Activated naive CD4-positive, alpha-beta T cell treated with anti-CD3 and anti-CD28 coated beads, Interleukin-2, amount 50 U/mL, for 72 hours (primary cell): ENCODE data around the gene SEPSECS. TPM values are rescaled to one million over a fixed set of nuclear protein-coding genes. Genes with fewer than 3 reads are reported as not detected.

ENCODE experiments used
- ATAC-seq, 2 donors: fragments of 150-1000 bp; cut with Tn5 transposase; 2 replicates each; pipeline ENCODE4 v1.10.0; 2021; ENCODE audit warnings: mild to moderate bottlenecking in 2 of 2, moderate library complexity in 2 of 2
- DNase-seq, 2 donors: peaks; one replicate each; pipeline ENCODE4 v3.0.0; 2021 to 2022; ENCODE audit warnings: low spot score in 2 of 2
- H3K27ac Mint-ChIP-seq, 2 donors: one replicate each; pipeline ENCODE4 v1.8.0; 2022; ENCODE audit warnings: mild to moderate bottlenecking in 2 of 2, mixed read lengths in 2 of 2
- H3K36me3 Mint-ChIP-seq, 2 donors: one replicate each; pipeline ENCODE4 v1.8.0; 2022; ENCODE audit warnings: mixed read lengths in 2 of 2
- H3K9me3 Mint-ChIP-seq, 2 donors: one replicate each; pipeline ENCODE4 v1.8.0; 2022; ENCODE audit warnings: mixed read lengths in 2 of 2
- total RNA-seq, 2 donors: library from RNA; stranded (reverse); gene quantifications; one replicate each; pipeline ENCODE4 v1.2.3, GENCODE V29; 2022

The SEPSECS gene
- 10 to 100 TPM; 10.9 to 17.3 TPM for total RNA-seq

GRCh38 chr4:25159837-25160713 lies at the start of gene SEPSECS:
Gene SEPSECS (minus strand): TSS chr4:25160449. CDS start chr4:25160369, 80 bp downstream.
- ATAC-seq: peak; percentile 77 to 94
- Mint-ChIP-seq H3K36me3 (peaks cover 6 to 34% of the 10 kb centered on the region in 2 donors), H3K9me3 (no peaks in the 10 kb centered on the region), H3K27ac (peak within 1 kb of the TSS; percentile 99 to 100)
- DNase-seq: peak; percentile 88 to 93

- peaks cover 17 to 19% of the 10 kb centered on the region in 2 donors for H3K9me3 Mint-ChIP-seq
These were observed 49.5 kb upstream of the SEPSECS start for GRCh38 chr4:25209702-25210101.

GRCh38 chr4:25207997-25208396 lies 47.7 kb upstream of the SEPSECS start:
- Mint-ChIP-seq H3K36me3 (peaks cover 5 to 8% of the 10 kb centered on the region in 2 donors), H3K9me3 (peaks cover 14 to 23% of the 10 kb centered on the region in 2 donors), H3K27ac (no peak overlapping the region)
- no peak for DNase-seq
- ATAC-seq: no peak

More at GRCh38 chr4:25209702-25210101, 49.5 kb upstream of the SEPSECS start:
- no peak for DNase-seq
- Mint-ChIP-seq H3K36me3 (peaks cover 5 to 14% of the 10 kb centered on the region in 2 donors), H3K27ac (no peak overlapping the region)
- no peak for ATAC-seq

- Mint-ChIP-seq H3K36me3 (peaks cover 7 to 17% of the 10 kb centered on the region in 2 donors), H3K9me3 (peaks cover 0 to 18% of the 10 kb centered on the region in 2 donors), H3K27ac (no peak overlapping the region)
- ATAC-seq (no peak), DNase-seq (no peak)
These were observed 38.5 kb upstream of the SEPSECS start for GRCh38 chr4:25198713-25199112.

GRCh38 chr4:25190407-25190806 lies 30.2 kb upstream of the SEPSECS start:
- ATAC-seq (no peak), DNase-seq (no peak)
- Mint-ChIP-seq H3K9me3 (no peaks in the 10 kb centered on the region), H3K36me3 (no peaks in the 10 kb centered on the region), H3K27ac (no peak overlapping the region)

- Mint-ChIP-seq H3K36me3 (no peaks in the 10 kb centered on the region), H3K9me3 (peaks cover 0 to 4% of the 10 kb centered on the region in 2 donors), H3K27ac (no peak overlapping the region)
- ATAC-seq (no peak), DNase-seq (no peak)
These were observed 23.8 kb upstream of the SEPSECS start for GRCh38 chr4:25184056-25184455.

GRCh38 chr4:25182937-25183336 lies 22.7 kb upstream of the SEPSECS start:
- peak in 1 of 2 donors; percentile 35 for ATAC-seq
- Mint-ChIP-seq H3K27ac (peak overlapping the region in 1 of 2 donors; percentile 20), H3K36me3 (no peaks in the 10 kb centered on the region), H3K9me3 (peaks cover 0 to 4% of the 10 kb centered on the region in 2 donors)
- no peak for DNase-seq

GRCh38 chr4:25180524-25181131 lies 20.4 kb upstream of the SEPSECS start:
- Mint-ChIP-seq H3K36me3 (no peaks in the 10 kb centered on the region), H3K27ac (no peak overlapping the region), H3K9me3 (peaks cover 0 to 4% of the 10 kb centered on the region in 2 donors)
- peak in 1 of 2 donors; percentile 33 for DNase-seq
- peak in 1 of 2 donors; percentile 47 for ATAC-seq

- H3K36me3 Mint-ChIP-seq: no peaks in the 10 kb centered on the region
- DNase-seq (peak in 1 of 2 donors; percentile 34), ATAC-seq (peak; percentile 86 to 97)
These were observed 18.6 kb upstream of the SEPSECS start for GRCh38 chr4:25178838-25179261.

GRCh38 chr4:25177147-25177546 lies 16.9 kb upstream of the SEPSECS start:
- no peak overlapping the region for H3K27ac Mint-ChIP-seq
- peaks cover 0 to 4% of the 10 kb centered on the region in 2 donors for H3K9me3 Mint-ChIP-seq
- ATAC-seq (no peak), DNase-seq (no peak)
- H3K36me3 Mint-ChIP-seq: peaks cover 0 to 6% of the 10 kb centered on the region in 2 donors

More at GRCh38 chr4:25178838-25179261, 18.6 kb upstream of the SEPSECS start:
- H3K27ac Mint-ChIP-seq: peak overlapping the region in 1 of 2 donors; percentile 27
- peaks cover 0 to 4% of the 10 kb centered on the region in 2 donors for H3K9me3 Mint-ChIP-seq

- peak overlapping the region in 1 of 2 donors; percentile 79 for H3K27ac Mint-ChIP-seq
- H3K9me3 Mint-ChIP-seq: no peaks in the 10 kb centered on the region
- ATAC-seq (no peak), DNase-seq (no peak)
- peaks cover 11 to 16% of the 10 kb centered on the region in 2 donors for H3K36me3 Mint-ChIP-seq
These were observed 14.4 kb upstream of the SEPSECS start for GRCh38 chr4:25174674-25175073.

- no peak overlapping the region for H3K27ac Mint-ChIP-seq
- H3K9me3 Mint-ChIP-seq: no peaks in the 10 kb centered on the region
- peaks cover 11 to 16% of the 10 kb centered on the region in 2 donors for H3K36me3 Mint-ChIP-seq
- DNase-seq: no peak
- ATAC-seq: peak; percentile 51 to 94
These were observed 13.0 kb upstream of the SEPSECS start for GRCh38 chr4:25172961-25173915.

- H3K36me3 Mint-ChIP-seq: peaks cover 15 to 24% of the 10 kb centered on the region in 2 donors
- ATAC-seq (no peak), DNase-seq (no peak)
- peak overlapping the region in 1 of 2 donors; percentile 4 for H3K27ac Mint-ChIP-seq
- no peaks in the 10 kb centered on the region for H3K9me3 Mint-ChIP-seq
These were observed 11.1 kb upstream of the SEPSECS start for GRCh38 chr4:25171201-25171865.

GRCh38 chr4:25169446-25169845 lies 9.2 kb upstream of the SEPSECS start:
- Mint-ChIP-seq H3K9me3 (no peaks in the 10 kb centered on the region), H3K27ac (no peak overlapping the region), H3K36me3 (peaks cover 21 to 34% of the 10 kb centered on the region in 2 donors)
- ATAC-seq: no peak
- no peak for DNase-seq

GRCh38 chr4:25165916-25166315 lies 5.7 kb upstream of the SEPSECS start:
- no peak for ATAC-seq
- H3K27ac Mint-ChIP-seq: no peak overlapping the region
- peaks cover 18 to 28% of the 10 kb centered on the region in 2 donors for H3K36me3 Mint-ChIP-seq
- H3K9me3 Mint-ChIP-seq: no peaks in the 10 kb centered on the region
- no peak for DNase-seq

- peaks cover 18 to 43% of the 10 kb centered on the region in 2 donors for H3K36me3 Mint-ChIP-seq
- no peak overlapping the region for H3K27ac Mint-ChIP-seq
- DNase-seq (no peak), ATAC-seq (no peak)
- no peaks in the 10 kb centered on the region for H3K9me3 Mint-ChIP-seq
These were observed 2.9 kb upstream of the SEPSECS start for GRCh38 chr4:25163196-25163595.
